WTC11 (cell line): Measurements from ENCODE around the gene TANC1. TPM values are rescaled to one million over a fixed set of nuclear protein-coding genes. Genes with fewer than 3 reads are reported as not detected.

Source experiments
- ATAC-seq: fragments of 200-7000 bp; cut with Tn5 transposase; 2 replicates; pipeline ENCODE4 v1.10.0; 2021; ENCODE audit warnings: mild to moderate bottlenecking, moderate library complexity
- CTCF ChIA-PET: fragments of 300-600 bp; sonication (Branson Sonifier 250); formaldehyde crosslinking; loops from one replicate; lab custom pipeline; 2021; ENCODE audit warnings: antibody characterized with exemption; lab: Charles Lee
- POLR2A ChIA-PET: fragments of 350-600 bp; sonication (Branson Sonifier 250); formaldehyde crosslinking; loops from one replicate; lab custom pipeline; 2021; ENCODE audit warnings: antibody characterized with exemption; lab: Charles Lee
- DNase-seq: peaks from one replicate; pipeline ENCODE4 v3.0.0; 2021; ENCODE audit warnings: low spot score
- H3K27ac Mint-ChIP-seq: 2 replicates; pipeline ENCODE4 v1.8.0; 2021; ENCODE audit warnings: mixed read lengths
- H3K27me3 Mint-ChIP-seq: 2 replicates; pipeline ENCODE4 v1.8.0; 2021; ENCODE audit warnings: low read depth, mild to moderate bottlenecking, moderate library complexity, mixed read lengths
- H3K36me3 Mint-ChIP-seq: 2 replicates; pipeline ENCODE4 v1.8.0; 2021; ENCODE audit warnings: mixed read lengths
- H3K4me1 Mint-ChIP-seq: 2 replicates; pipeline ENCODE4 v1.8.0; 2022; ENCODE audit warnings: mixed read lengths
- H3K4me3 Mint-ChIP-seq: 2 replicates; pipeline ENCODE4 v1.8.0; 2021; ENCODE audit warnings: mild to moderate bottlenecking, moderate library complexity, mixed read lengths
- H3K9me3 Mint-ChIP-seq: 2 replicates; pipeline ENCODE4 v1.8.0; 2021; ENCODE audit warnings: mixed read lengths
- ATF2 ChIP-seq: sonication (generic); formaldehyde crosslinking; IDR thresholded peaks from 2 replicates; pipeline ENCODE4 v1.8.1; 2022; ENCODE audit warnings: low read depth, missing genetic modification reagents, borderline replicate concordance
- ATF6 ChIP-seq: sonication (generic); formaldehyde crosslinking; IDR thresholded peaks from 2 replicates; pipeline ENCODE4 v1.8.1; 2023; ENCODE audit warnings: mild to moderate bottlenecking, missing genetic modification reagents
- CBFB ChIP-seq: sonication (generic); formaldehyde crosslinking; IDR thresholded peaks from 2 replicates; pipeline ENCODE4 v1.8.1; 2022; ENCODE audit warnings: mild to moderate bottlenecking, low read depth, missing genetic modification reagents
- CREM ChIP-seq: sonication (generic); formaldehyde crosslinking; IDR thresholded peaks from 2 replicates; pipeline ENCODE4 v1.8.1; 2022; ENCODE audit warnings: mild to moderate bottlenecking, missing genetic modification reagents, moderate library complexity
- ELF4 ChIP-seq: sonication (generic); formaldehyde crosslinking; IDR thresholded peaks from 2 replicates; pipeline ENCODE4 v1.8.1; 2022; ENCODE audit warnings: low read depth, mild to moderate bottlenecking, moderate library complexity, missing genetic modification reagents
- FOXJ3 ChIP-seq: sonication (generic); formaldehyde crosslinking; IDR thresholded peaks from 2 replicates; pipeline ENCODE4 v1.9.0; 2021; ENCODE audit warnings: missing genetic modification reagents, mild to moderate bottlenecking, borderline replicate concordance
- MAX ChIP-seq: sonication (generic); formaldehyde crosslinking; IDR thresholded peaks from 2 replicates; pipeline ENCODE4 v1.8.0; 2022; ENCODE audit warnings: mild to moderate bottlenecking, missing genetic modification reagents
- OVOL2 ChIP-seq: fragments of 250-450 bp; sonication (Bioruptor Pico); IDR thresholded peaks from 2 replicates; pipeline ENCODE4 v1.9.0; 2021; ENCODE audit warnings: mild to moderate bottlenecking, borderline replicate concordance
- PRDM15 ChIP-seq: sonication (generic); formaldehyde crosslinking; IDR thresholded peaks from 2 replicates; pipeline ENCODE4 v1.8.0; 2022; ENCODE audit warnings: missing genetic modification reagents
- PREB ChIP-seq: sonication (generic); formaldehyde crosslinking; IDR thresholded peaks from 2 replicates; pipeline ENCODE4 v1.8.1; 2022; ENCODE audit warnings: mild to moderate bottlenecking, missing genetic modification reagents, moderate library complexity, borderline replicate concordance
- SOX15 ChIP-seq: fragments of 250-450 bp; sonication (Bioruptor Pico); IDR thresholded peaks from 2 replicates; pipeline ENCODE4 v1.9.0; 2021; ENCODE audit warnings: mild to moderate bottlenecking
- ZNF232 ChIP-seq: sonication (generic); formaldehyde crosslinking; IDR thresholded peaks from 2 replicates; pipeline ENCODE4 v1.8.0; 2022; ENCODE audit warnings: mild to moderate bottlenecking, missing genetic modification reagents
- ZNF425 ChIP-seq: fragments of 250-450 bp; sonication (Bioruptor Pico); conservative IDR thresholded peaks from 2 replicates; pipeline ENCODE4 v1.9.0; 2021; ENCODE audit warnings: mild to moderate bottlenecking
- total RNA-seq: library from RNA; stranded (reverse); gene quantifications from 3 replicates; pipeline ENCODE4 v1.2.3, GENCODE V29; 2021

TANC1 gene
- total RNA-seq, 1 experiment from 2014 or later = 11.6 TPM

- no peak for TF ChIP-seq SOX15 (CRISPR knock-in tag)
- TF ChIP-seq, all 79 proteins: peak for 0
These were observed 53.6 kb downstream of the TANC1 start (continued) for GRCh38 chr2:159022019-159022418.

- Mint-ChIP-seq H3K4me3 (no peak overlapping the region), H3K9me3 (no peaks in the 10 kb centered on the region), H3K36me3 (no peaks in the 10 kb centered on the region), H3K27ac (no peak overlapping the region), H3K4me1 (peaks cover 24% of the 10 kb centered on the region), H3K27me3 (no peaks in the 10 kb centered on the region)
- no peak for DNase-seq
- ChIA-PET POLR2A (no interaction called here), CTCF (interaction anchor here (1.2 to 1.5 kb wide), 2 partner anchors 10 to 93 kb away, joined by 3 to 4 read pairs; no protein-coding TSS in a partner anchor)
- TF ChIP-seq ZNF232 (CRISPR knock-in tag) = no peak
- TF ChIP-seq ZNF425 = no peak
- TF ChIP-seq OVOL2 (CRISPR knock-in tag) = no peak
- no peak for TF ChIP-seq ATF2 (CRISPR knock-in tag)
- no peak for TF ChIP-seq SOX15 (CRISPR knock-in tag)
- no peak for TF ChIP-seq PREB (CRISPR knock-in tag)
- no peak for TF ChIP-seq FOXJ3 (CRISPR knock-in tag)
- no peak for TF ChIP-seq MAX (CRISPR knock-in tag)
- no peak for TF ChIP-seq ELF4 (CRISPR knock-in tag)
- no peak for TF ChIP-seq CREM (CRISPR knock-in tag)
- TF ChIP-seq CBFB (CRISPR knock-in tag) = no peak
- TF ChIP-seq PRDM15 (CRISPR knock-in tag) = no peak
- TF ChIP-seq ATF6 (CRISPR knock-in tag) = no peak
- ATAC-seq = no peak
These were observed 57.7 kb downstream of the TANC1 start for GRCh38 chr2:159026170-159026569.
